Vagina (tissue), 2 donors: ENCODE data around the gene TTC13. TPM values are rescaled to one million over a fixed set of nuclear protein-coding genes. Genes with fewer than 3 reads are reported as not detected.

Source experiments
- DNase-seq, 2 donors: peaks; one replicate each; pipeline ENCODE4 v3.0.0-alpha.2; 2017; ENCODE audit errors: extremely low spot score in 2 of 2
- H3K27ac ChIP-seq: fragments of 200-600 bp; sonication (generic); one replicate; pipeline ENCODE4 v1.5.1; 2019
- H3K27me3 ChIP-seq: fragments of 200-600 bp; sonication (generic); one replicate; pipeline ENCODE4 v1.5.1; 2019
- H3K36me3 ChIP-seq, 2 donors: fragments of 200-600 bp; sonication (generic); one replicate each; pipeline ENCODE4 v1.5.1; 2017 to 2019
- H3K4me1 ChIP-seq: fragments of 200-600 bp; sonication (generic); one replicate; pipeline ENCODE4 v1.5.1; 2019
- H3K4me3 ChIP-seq, 2 donors: fragments of 200-600 bp; sonication (generic); 1 replicate in 1 of 2; 2 replicates in 1 of 2; pipeline ENCODE4 v1.5.1; 2016 to 2019
- H3K9me3 ChIP-seq: fragments of 200-600 bp; sonication (generic); one replicate; pipeline ENCODE4 v1.5.1; 2019
- CTCF ChIP-seq, 3 experiments: fragments of 450-650 bp in 2 of 3; fragments of 200-600 bp in 1 of 3; sonication (generic) in 1 of 3; IDR thresholded peaks; one replicate each; pipeline ENCODE4 v1.5.1; 2017 to 2019; ENCODE audit warnings: antibody characterized with exemption in 3 of 3, mild to moderate bottlenecking in 2 of 3, moderate library complexity in 2 of 3
- POLR2A ChIP-seq, 2 donors: fragments of 450-650 bp; IDR thresholded peaks; one replicate each; pipeline ENCODE4 v1.6.1; 2017; ENCODE audit warnings: antibody characterized with exemption in 2 of 2, mild to moderate bottlenecking in 2 of 2, moderate library complexity in 2 of 2
- POLR2AphosphoS5 ChIP-seq, 2 donors: sonication (generic); formaldehyde crosslinking; IDR thresholded peaks; one replicate each; pipeline ENCODE4 v1.9.0; 2017; ENCODE audit warnings: antibody characterized with exemption in 2 of 2, mild to moderate bottlenecking in 2 of 2, low read depth in 1 of 2; ENCODE audit not compliant: insufficient read depth in 1 of 2
- intact Hi-C: fragments of 100-400 bp; cut with DNase I; formaldehyde crosslinking; loops from one replicate; pipeline ENCODE4 v1.15.1; 2023
- total RNA-seq: library from RNA; depleted of rRNA; stranded (reverse); fragments of >200 nt; gene quantifications from one replicate; pipeline ENCODE4 v1.2.3, GENCODE V29; 2016

Gene TTC13
- total RNA-seq, 1 donor from 2014 or later: 37.1 TPM

DNA sequence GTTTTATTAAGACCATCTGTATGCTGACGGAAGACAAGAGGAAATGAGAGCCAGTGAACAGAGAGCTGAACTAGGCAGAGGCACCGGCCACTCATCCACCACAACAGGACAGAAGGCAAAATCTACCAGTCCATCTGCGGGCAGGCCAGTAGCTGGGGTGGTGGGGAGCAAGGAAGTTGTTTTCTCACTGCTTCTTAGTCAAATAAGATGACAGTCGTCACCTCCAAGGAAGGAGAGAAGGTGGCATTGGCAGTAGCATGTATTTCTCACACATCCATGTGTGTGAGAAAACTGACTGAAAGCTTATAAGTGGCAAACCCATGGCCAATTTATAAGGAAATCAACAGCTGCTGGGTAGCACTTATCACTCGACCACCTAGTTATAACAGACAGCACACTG, 8.2 kb downstream of the TTC13 start:
- intact Hi-C loops: no loop called here
- H3K36me3 ChIP-seq: no peaks in the 10 kb centered on the region
- H3K27ac ChIP-seq: no peak overlapping the region
- no peak for DNase-seq
- no peaks in the 10 kb centered on the region for H3K27me3 ChIP-seq
- no peak overlapping the region for H3K4me3 ChIP-seq
- H3K4me1 ChIP-seq: no peaks in the 10 kb centered on the region
- no peaks in the 10 kb centered on the region for H3K9me3 ChIP-seq
- TF ChIP-seq POLR2A (IDR thresholded peaks at IDR 0.05): no peak
- no peak for TF ChIP-seq POLR2AphosphoS5 (IDR thresholded peaks at IDR 0.05; ENCODE audit: insufficient read depth in 1 of 2, low read depth in 1 of 2)
- no peak for TF ChIP-seq CTCF (IDR thresholded peaks at IDR 0.05)

- H3K27ac ChIP-seq: no peak overlapping the region
- H3K4me3 ChIP-seq: no peak overlapping the region
- TF ChIP-seq CTCF (IDR thresholded peaks at IDR 0.05) (no peak), POLR2AphosphoS5 (IDR thresholded peaks at IDR 0.05; ENCODE audit: insufficient read depth in 1 of 2, low read depth in 1 of 2) (no peak), POLR2A (IDR thresholded peaks at IDR 0.05) (no peak)
- H3K27me3 ChIP-seq: no peaks in the 10 kb centered on the region
- H3K9me3 ChIP-seq: no peaks in the 10 kb centered on the region
- intact Hi-C loops: no loop called here
- no peak for DNase-seq
- H3K4me1 ChIP-seq: no peaks in the 10 kb centered on the region
- no peaks in the 10 kb centered on the region for H3K36me3 ChIP-seq
These were observed 12.2 kb downstream of the TTC13 start for GRCh38 chr1:230966358-230966873.

DNA sequence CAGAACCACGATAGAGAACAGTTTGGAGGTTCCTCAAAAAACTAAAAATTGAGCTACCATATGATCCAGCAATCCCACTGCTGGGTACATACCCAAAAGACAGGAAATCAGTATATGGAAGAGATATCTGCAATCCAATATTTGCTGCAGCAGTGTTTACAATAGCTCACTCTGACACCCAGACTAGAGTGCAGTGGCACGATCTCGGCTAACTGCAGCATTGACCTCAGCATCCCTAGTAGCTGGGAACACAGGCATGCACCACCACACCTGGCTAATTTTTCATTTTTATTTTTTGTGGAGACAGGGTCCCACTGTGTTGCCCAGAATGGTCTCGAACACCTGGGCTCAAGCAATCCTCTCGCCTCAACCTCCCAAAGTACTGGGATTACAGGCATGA, 13.1 kb downstream of the TTC13 start:
- H3K9me3 ChIP-seq: no peaks in the 10 kb centered on the region
- intact Hi-C loops: no loop called here

GRCh38 chr1:230964896-230965295, 13.8 kb downstream of the TTC13 start:
- TF ChIP-seq POLR2AphosphoS5 (IDR thresholded peaks at IDR 0.05; ENCODE audit: insufficient read depth in 1 of 2, low read depth in 1 of 2) (no peak), POLR2A (IDR thresholded peaks at IDR 0.05) (no peak)
- DNase-seq: no peak

More for the DNA sequence above, 13.1 kb downstream of the TTC13 start:
- no peak overlapping the region for H3K27ac ChIP-seq
- no peaks in the 10 kb centered on the region for H3K27me3 ChIP-seq
- H3K4me1 ChIP-seq: no peaks in the 10 kb centered on the region
- no peak overlapping the region for H3K4me3 ChIP-seq
- no peaks in the 10 kb centered on the region for H3K36me3 ChIP-seq
- DNase-seq: no peak
- TF ChIP-seq CTCF (IDR thresholded peaks at IDR 0.05) (no peak), POLR2A (IDR thresholded peaks at IDR 0.05) (no peak), POLR2AphosphoS5 (IDR thresholded peaks at IDR 0.05; ENCODE audit: insufficient read depth in 1 of 2, low read depth in 1 of 2) (no peak)

GRCh38 chr1:230958370-230958769, 20.3 kb downstream of the TTC13 start:
- no peaks in the 10 kb centered on the region for H3K4me1 ChIP-seq
- DNase-seq: no peak
- no peaks in the 10 kb centered on the region for H3K9me3 ChIP-seq
- peaks cover 0 to 14% of the 10 kb centered on the region in 2 donors for H3K36me3 ChIP-seq
- no peak overlapping the region for H3K4me3 ChIP-seq
- no peaks in the 10 kb centered on the region for H3K27me3 ChIP-seq
- TF ChIP-seq CTCF (IDR thresholded peaks at IDR 0.05) (no peak), POLR2AphosphoS5 (IDR thresholded peaks at IDR 0.05; ENCODE audit: insufficient read depth in 1 of 2, low read depth in 1 of 2) (no peak), POLR2A (IDR thresholded peaks at IDR 0.05) (no peak)
- no peak overlapping the region for H3K27ac ChIP-seq
- intact Hi-C loops: no loop called here

More at GRCh38 chr1:230964896-230965295, 13.8 kb downstream of the TTC13 start:
- Histone ChIP-seq H3K27me3 (no peaks in the 10 kb centered on the region), H3K9me3 (no peaks in the 10 kb centered on the region), H3K4me1 (no peaks in the 10 kb centered on the region), H3K36me3 (no peaks in the 10 kb centered on the region), H3K27ac (no peak overlapping the region), H3K4me3 (no peak overlapping the region)
- intact Hi-C loops: no loop called here
